Measurements from ENCODE around the gene RAI1.
"Not testable (repeated sequence)": the region's sequence is repeated elsewhere in the genome, so short reads cannot be mapped to it uniquely, and the experiment has no call there.

RAI1 gene

GRCh38 chr17:17681187-17681743 lies at the start of gene RAI1:
Gene RAI1 (plus strand): TSS chr17:17681458. CDS start chr17:17792949, 111,491 bp downstream.
- peak; percentile 72 for DNase-seq

- not testable (repeated sequence) for DNase-seq
Measured at GRCh38 chr17:17632690-17633089, 48.6 kb upstream of the RAI1 start.

- no peak for DNase-seq
Measured at GRCh38 chr17:17633310-17633709, 47.9 kb upstream of the RAI1 start.

- DNase-seq: no peak
Measured at GRCh38 chr17:17635126-17635525, 46.1 kb upstream of the RAI1 start.

- DNase-seq: not testable (repeated sequence)
Measured at GRCh38 chr17:17635537-17636271, 45.6 kb upstream of the RAI1 start.

GRCh38 chr17:17636272-17636885 lies 44.9 kb upstream of the RAI1 start:
- no peak for DNase-seq

- no peak for DNase-seq
Measured at GRCh38 chr17:17638467-17638866, 42.8 kb upstream of the RAI1 start.

GRCh38 chr17:17639661-17640270 lies 41.5 kb upstream of the RAI1 start:
- not testable (repeated sequence) for DNase-seq

GRCh38 chr17:17641621-17642409 lies 39.4 kb upstream of the RAI1 start:
- DNase-seq: peak; percentile 83

GRCh38 chr17:17645148-17645547 lies 36.1 kb upstream of the RAI1 start:
- DNase-seq: not testable (repeated sequence)

GRCh38 chr17:17645961-17646360 lies 35.3 kb upstream of the RAI1 start:
- no peak for DNase-seq

- no peak for DNase-seq
Measured at GRCh38 chr17:17647524-17648178, 33.6 kb upstream of the RAI1 start.

GRCh38 chr17:17648762-17649161 lies 32.5 kb upstream of the RAI1 start:
- no peak for DNase-seq

GRCh38 chr17:17650959-17651358 lies 30.3 kb upstream of the RAI1 start:
- DNase-seq: no peak

- DNase-seq: no peak
Measured at GRCh38 chr17:17653343-17653742, 27.9 kb upstream of the RAI1 start.

- no peak for DNase-seq
Measured at GRCh38 chr17:17659340-17659739, 21.9 kb upstream of the RAI1 start.

- DNase-seq: no peak
Measured at GRCh38 chr17:17661134-17661533, 20.1 kb upstream of the RAI1 start.

- DNase-seq: no peak
Measured at GRCh38 chr17:17661834-17662385, 19.3 kb upstream of the RAI1 start.

- DNase-seq: peak; percentile 83
Measured at GRCh38 chr17:17663160-17664063, 17.8 kb upstream of the RAI1 start.

- DNase-seq: no peak
Measured at GRCh38 chr17:17664064-17664452, 17.2 kb upstream of the RAI1 start.

GRCh38 chr17:17665255-17665654 lies 16.0 kb upstream of the RAI1 start:
- DNase-seq: no peak
